Measurements from ENCODE around the gene RAI1.

DNA sequence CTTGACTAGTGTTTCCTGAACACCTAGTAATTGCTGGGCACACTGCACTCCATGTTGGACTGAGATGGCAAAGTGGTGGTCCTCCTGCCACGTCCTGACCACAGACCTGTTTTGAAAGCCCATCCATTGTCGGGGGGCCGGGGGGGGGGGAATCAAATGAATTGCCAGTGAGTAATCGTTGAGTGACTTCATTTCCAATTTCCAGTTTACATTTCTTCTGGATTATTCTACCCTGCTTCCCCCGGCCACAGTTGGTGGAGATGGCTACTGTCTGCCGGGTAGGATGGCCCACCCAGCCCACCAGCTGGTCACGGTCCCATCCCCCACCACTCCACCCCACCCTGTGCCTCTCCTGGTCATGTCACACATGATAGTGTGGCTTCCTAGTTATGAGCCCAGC lies 18.2 kb downstream of the RAI1 start:
- TF ChIP-seq POLR2A (IDR thresholded peaks at IDR 0.05; ENCODE audit: low read length) (no peak), GATA1 (IDR thresholded peaks at IDR 0.05; ENCODE audit: low read depth, low read length) (no peak)

Data from erythroblast (primary cell).